H9 (cell line): ENCODE results near the gene SEC61B. TPM values are rescaled to one million over a fixed set of nuclear protein-coding genes. Genes with fewer than 3 reads are reported as not detected.
A peak's percentile ranks its signal among the peaks of the same experiment; 100 is the strongest.

Experiments used
- DNase-seq: peaks from one replicate; pipeline ENCODE4 v3.0.0-alpha.2; 2017
- H2AFZ ChIP-seq: one replicate; pipeline ENCODE4 v1.6.1; 2013; ENCODE audit warnings: mild to moderate bottlenecking, low read length, control low read depth, moderate library complexity
- H2AK5ac ChIP-seq: 2 replicates; pipeline ENCODE4 v1.6.1; 2013; ENCODE audit warnings: low read length, control low read depth, mixed read lengths; ENCODE audit not compliant: insufficient read length
- H2BK120ac ChIP-seq: one replicate; pipeline ENCODE4 v1.6.1; 2013; ENCODE audit warnings: low read depth, mild to moderate bottlenecking, low read length, control low read depth, inconsistent platforms; ENCODE audit not compliant: poor library complexity, severe bottlenecking
- H2BK12ac ChIP-seq: 2 replicates; pipeline ENCODE4 v1.6.1; 2013; ENCODE audit warnings: low read length, control low read depth, mixed read lengths, low read depth; ENCODE audit not compliant: insufficient read length
- H2BK15ac ChIP-seq: 2 replicates; pipeline ENCODE4 v1.6.1; 2013; ENCODE audit warnings: low read depth, low read length, control low read depth
- H2BK20ac ChIP-seq: one replicate; pipeline ENCODE4 v1.6.1; 2013; ENCODE audit warnings: low read depth, mild to moderate bottlenecking, low read length, control low read depth, inconsistent platforms; ENCODE audit not compliant: poor library complexity, severe bottlenecking
- H2BK5ac ChIP-seq: 2 replicates; pipeline ENCODE4 v1.6.1; 2013; ENCODE audit warnings: low read length, control low read depth, mixed read lengths; ENCODE audit not compliant: insufficient read length
- H3K14ac ChIP-seq: 2 replicates; pipeline ENCODE4 v1.6.1; 2013; ENCODE audit warnings: low read length, control low read depth; ENCODE audit not compliant: insufficient read depth
- H3K18ac ChIP-seq: 2 replicates; pipeline ENCODE4 v1.6.1; 2013; ENCODE audit warnings: low read depth, mild to moderate bottlenecking, mixed read lengths, low read length, control low read depth; ENCODE audit not compliant: insufficient read length
- H3K23ac ChIP-seq: 2 replicates; pipeline ENCODE4 v1.6.1; 2013; ENCODE audit warnings: low read length, control low read depth, mixed read lengths, low read depth; ENCODE audit not compliant: insufficient read length
- H3K23me2 ChIP-seq: 2 replicates; pipeline ENCODE4 v1.6.1; 2013; ENCODE audit warnings: low read depth, mild to moderate bottlenecking, mixed read lengths, low read length, control low read depth; ENCODE audit not compliant: insufficient read length, poor library complexity, severe bottlenecking
- H3K27ac ChIP-seq: 2 replicates; pipeline ENCODE4 v1.5.1; 2013; ENCODE audit warnings: low read length, control low read depth, mixed read lengths, low read depth; ENCODE audit not compliant: insufficient read length
- H3K27me3 ChIP-seq: 2 replicates; pipeline ENCODE4 v1.6.1; 2013; ENCODE audit warnings: low read length, control low read depth, inconsistent platforms; ENCODE audit not compliant: insufficient read depth
- H3K4ac ChIP-seq: 2 replicates; pipeline ENCODE4 v1.6.1; 2013; ENCODE audit warnings: low read depth, mild to moderate bottlenecking, control low read depth, inconsistent platforms, low read length, moderate library complexity
- H3K4me1 ChIP-seq: 2 replicates; pipeline ENCODE4 v1.6.1; 2013; ENCODE audit warnings: low read length, control low read depth, inconsistent platforms; ENCODE audit not compliant: insufficient read depth
- H3K4me2 ChIP-seq: 2 replicates; pipeline ENCODE4 v1.6.1; 2013; ENCODE audit warnings: low read length, control low read depth, mixed read lengths; ENCODE audit not compliant: insufficient read length, insufficient read depth
- H3K56ac ChIP-seq: 2 replicates; pipeline ENCODE4 v1.6.1; 2013; ENCODE audit warnings: low read depth, mild to moderate bottlenecking, mixed read lengths, low read length, control low read depth; ENCODE audit not compliant: insufficient read length
- H3K79me1 ChIP-seq: 2 replicates; pipeline ENCODE4 v1.6.1; 2013; ENCODE audit warnings: low read depth, mild to moderate bottlenecking, moderate library complexity, low read length, control low read depth, inconsistent platforms; ENCODE audit not compliant: insufficient read depth, poor library complexity, severe bottlenecking
- H3K79me2 ChIP-seq: 2 replicates; pipeline ENCODE4 v1.6.1; 2013; ENCODE audit warnings: low read length, control low read depth, inconsistent platforms; ENCODE audit not compliant: insufficient read depth
- H3K9ac ChIP-seq: 2 replicates; pipeline ENCODE4 v1.6.1; 2013; ENCODE audit warnings: low read length, control low read depth, mixed read lengths; ENCODE audit not compliant: insufficient read length; ENCODE audit errors: extremely low read depth
- H3K9me3 ChIP-seq: one replicate; pipeline ENCODE4 v1.6.1; 2013; ENCODE audit warnings: low read depth, low read length, inconsistent platforms; ENCODE audit not compliant: control insufficient read depth
- H3T11ph ChIP-seq: one replicate; pipeline ENCODE4 v1.6.1; 2013; ENCODE audit warnings: mild to moderate bottlenecking, low read length, control low read depth, inconsistent platforms
- H4K20me1 ChIP-seq: one replicate; pipeline ENCODE4 v1.6.1; 2013; ENCODE audit not compliant: control insufficient read depth, insufficient read length, insufficient read depth
- H4K5ac ChIP-seq: 2 replicates; pipeline ENCODE4 v1.6.1; 2013; ENCODE audit warnings: low read depth, mild to moderate bottlenecking, mixed read lengths, low read length, control low read depth; ENCODE audit not compliant: insufficient read length
- H4K8ac ChIP-seq: replicated peaks from 2 replicates; pipeline ENCODE4 v1.6.1; 2013; ENCODE audit warnings: low read length, control low read depth, mixed read lengths, low read depth; ENCODE audit not compliant: insufficient read length
- H4K91ac ChIP-seq: 2 replicates; pipeline ENCODE4 v1.6.1; 2013; ENCODE audit warnings: low read depth, mild to moderate bottlenecking, moderate library complexity, mixed read lengths, low read length, control low read depth; ENCODE audit not compliant: insufficient read length
- H3K27ac Mint-ChIP-seq, 3 experiments: 2 replicates in 2 of 3; 3 replicates in 1 of 3; pipeline ENCODE4 v1.8.0; 2020 to 2021; ENCODE audit warnings: mixed read lengths in 3 of 3, mild to moderate bottlenecking in 1 of 3, moderate library complexity in 1 of 3
- H3K27me3 Mint-ChIP-seq: 2 replicates; pipeline ENCODE4 v1.8.0; 2021; ENCODE audit warnings: low read depth, mild to moderate bottlenecking, moderate library complexity, mixed read lengths
- H3K36me3 Mint-ChIP-seq, 3 experiments: 2 replicates in 2 of 3; 3 replicates in 1 of 3; pipeline ENCODE4 v1.8.0; 2020 to 2021; ENCODE audit warnings: low read depth in 3 of 3, mixed read lengths in 3 of 3; ENCODE audit not compliant: insufficient read depth in 1 of 3
- H3K4me1 Mint-ChIP-seq, 2 experiments: 2 replicates each; pipeline ENCODE4 v1.8.0; 2020; ENCODE audit warnings: mixed read lengths in 2 of 2
- H3K4me3 Mint-ChIP-seq, 2 experiments: 2 replicates in 1 of 2; 3 replicates in 1 of 2; pipeline ENCODE4 v1.8.0; 2020 to 2021; ENCODE audit warnings: mild to moderate bottlenecking in 2 of 2, mixed read lengths in 2 of 2, moderate library complexity in 1 of 2
- H3K9me3 Mint-ChIP-seq, 2 experiments: 2 replicates in 1 of 2; 3 replicates in 1 of 2; pipeline ENCODE4 v1.8.0; 2020; ENCODE audit warnings: mild to moderate bottlenecking in 2 of 2, mixed read lengths in 2 of 2, moderate library complexity in 1 of 2
- CTCF ChIP-seq: fragments of 200-600 bp; sonication (generic); conservative IDR thresholded peaks from 3 replicates; pipeline ENCODE4 v1.8.0; 2021; ENCODE audit warnings: antibody characterized with exemption, mild to moderate bottlenecking
- WGBS: extraction: QIAGEN DNeasy Blood & Tissue Kit; methylation state at CpG from one replicate; pipeline ENCODE4 v1.1.7; 2013; ENCODE audit warnings: missing lambda C conversion rate, low lambda C conversion rate, mixed read lengths; ENCODE audit not compliant: insufficient read length; ENCODE audit errors: extremely low coverage; 5-methylcytosine and 5-hydroxymethylcytosine counted together
- total RNA-seq: library from RNA; stranded (reverse); gene quantifications from 2 replicates; pipeline ENCODE4 v1.2.1, GENCODE V29; 2021

SEC61B gene
- total RNA-seq, 1 experiment from 2014 or later: 142 TPM

GRCh38 chr9:99222416-99223270 lies 561 bp downstream of the SEC61B start:
- no CpG with 5 or more reads among the region's 30 CpGs for WGBS
- peak overlapping the region; percentile 98 for H3K4me2 ChIP-seq
- H3K4ac ChIP-seq: no peak overlapping the region

More at GRCh38 chr9:99222416-99223270, 561 bp downstream of the SEC61B start:
- Histone ChIP-seq H3K79me2 (peaks cover 22% of the 10 kb centered on the region; the same call in 1 of the 2 replicates), H3K79me1 (no peaks in the 10 kb centered on the region), H3K9me3 (no peaks in the 10 kb centered on the region), H3K23me2 (peaks cover 5% of the 10 kb centered on the region), H3K18ac (peak overlapping the region; percentile 41), H3K27me3 (no peaks in the 10 kb centered on the region), H3K14ac (peak overlapping the region; percentile 58; the same call in 1 of the 2 replicates), H2BK12ac (no peak overlapping the region), H2BK20ac (no peak overlapping the region), H4K5ac (no peak overlapping the region), H4K8ac (no peak overlapping the region), H3K9ac (peak overlapping the region; percentile 88), H3K27ac (no peak overlapping the region), H4K20me1 (no peaks in the 10 kb centered on the region), H2BK120ac (no peak overlapping the region), H2AFZ (no peak overlapping the region), H3K56ac (peak overlapping the region; percentile 71), H3K23ac (no peak overlapping the region), H2BK15ac (no peak overlapping the region), H4K91ac (no peak overlapping the region), H3K4me1 (no peaks in the 10 kb centered on the region), H2BK5ac (no peak overlapping the region), H3T11ph (no peak overlapping the region), H2AK5ac (no peak overlapping the region)
- no peak for DNase-seq
- TF ChIP-seq CTCF: no peak
- peaks cover 15 to 34% (median 19%) of the 10 kb centered on the region in 3 experiments; a peak in 6 of 7 replicates for H3K36me3 Mint-ChIP-seq
- no peaks in the 10 kb centered on the region for H3K9me3 Mint-ChIP-seq
- H3K4me1 Mint-ChIP-seq: peaks cover 16 to 24% of the 10 kb centered on the region in 2 experiments
- H3K27ac Mint-ChIP-seq: peak overlapping the region; percentile 100
- no peaks in the 10 kb centered on the region for H3K27me3 Mint-ChIP-seq
- peak overlapping the region; percentile 97 to 98 for H3K4me3 Mint-ChIP-seq
